ENCODE results near the gene CASK.

- TF ChIP-seq CTCF (IDR thresholded peaks at IDR 0.05), result no peak
- TF ChIP-seq POLR2A (IDR thresholded peaks at IDR 0.05), result no peak
These were observed 239.2 kb downstream of the CASK start for GRCh38 chrX:41684138-41684537.

Data from thyroid gland (tissue), 4 donors.